H1 (cell line): ENCODE data around the gene TFF3. TPM values are rescaled to one million over a fixed set of nuclear protein-coding genes. Genes with fewer than 3 reads are reported as not detected.

Experiments used
- CHD7 ChIP-seq: fragments of 300-600 bp; sonication (generic); IDR thresholded peaks from 2 replicates; pipeline ENCODE4 v1.7.1; 2012; ENCODE audit warnings: low read length, moderate library complexity, mild to moderate bottlenecking, inconsistent platforms; ENCODE audit not compliant: insufficient replicate concordance
- RNF2 ChIP-seq: fragments of 200-900, 300-1000 bp; sonication (generic); IDR thresholded peaks from 2 replicates; pipeline ENCODE4 v1.7.1; 2016; ENCODE audit warnings: borderline replicate concordance, low read depth, mild to moderate bottlenecking, antibody characterized with exemption, low read length; ENCODE audit not compliant: poor library complexity, severe bottlenecking; ENCODE audit errors: missing control alignments
- SIX5 ChIP-seq: IDR thresholded peaks from 2 replicates; pipeline ENCODE4 v1.6.1; 2011; ENCODE audit warnings: mild to moderate bottlenecking, low read depth, low read length
- polyA plus RNA-seq, 7 experiments: library from polyadenylated mRNA; depleted of rRNA in 3 of 7; stranded (reverse) in 5 of 7; unstranded in 2 of 7; fragments of >200 nt in 5 of 7; fragments of 200-250 nt in 2 of 7; gene quantifications; 1 replicate in 5 of 7; 2 replicates in 1 of 7; 4 replicates in 1 of 7; pipeline versions ENCODE4 v1.2.1 to v1.2.3, GENCODE V29; 2011 to 2013; ENCODE audit warnings: missing spikeins in 2 of 7, mixed read lengths in 2 of 7
- total RNA-seq: library from RNA; stranded (reverse); fragmentation: NEBNext Ultra II Directional; extraction: Animal tissue kit (Norgen Biotek cat#: 25700); gene quantifications from 2 replicates; pipeline ENCODE4 v1.2.1, GENCODE V29; 2021

Gene TFF3
- total and polyA plus RNA-seq, 2 of the 8 experiments (the other 6 are each of a cell fraction or from before 2014, with no cell fraction given) = 1.7 to 6.7 TPM

DNA sequence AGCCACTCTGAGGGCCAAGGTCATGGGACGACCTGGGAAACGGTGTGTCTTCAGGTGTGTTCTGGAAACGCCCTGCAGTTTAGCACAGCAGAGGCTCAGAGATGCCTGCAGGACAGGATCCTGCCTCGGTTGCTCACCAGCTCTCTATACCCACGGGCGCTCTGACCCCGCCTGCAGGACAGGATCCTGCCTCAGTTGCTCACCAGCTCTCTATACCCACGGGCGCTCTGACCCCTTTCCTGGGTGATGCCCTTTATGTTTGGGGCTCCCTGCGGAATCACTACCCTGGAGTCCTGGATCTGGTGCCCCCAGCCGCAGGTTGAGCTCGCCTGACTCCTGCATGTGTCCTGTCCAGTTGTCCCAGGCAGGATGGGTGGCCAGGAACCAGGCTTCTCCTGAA, 32.5 kb downstream of the TFF3 start (continued):
- TF ChIP-seq CHD7 (no peak), SIX5 (no peak), RNF2 (no peak)
